Measurements from ENCODE around the gene ESRRB.

The ESRRB gene

GRCh38 chr14:76352639-76353281 is 23.2 kb upstream of the ESRRB start:
- no peak for DNase-seq (ENCODE audit: low read depth)

DNA sequence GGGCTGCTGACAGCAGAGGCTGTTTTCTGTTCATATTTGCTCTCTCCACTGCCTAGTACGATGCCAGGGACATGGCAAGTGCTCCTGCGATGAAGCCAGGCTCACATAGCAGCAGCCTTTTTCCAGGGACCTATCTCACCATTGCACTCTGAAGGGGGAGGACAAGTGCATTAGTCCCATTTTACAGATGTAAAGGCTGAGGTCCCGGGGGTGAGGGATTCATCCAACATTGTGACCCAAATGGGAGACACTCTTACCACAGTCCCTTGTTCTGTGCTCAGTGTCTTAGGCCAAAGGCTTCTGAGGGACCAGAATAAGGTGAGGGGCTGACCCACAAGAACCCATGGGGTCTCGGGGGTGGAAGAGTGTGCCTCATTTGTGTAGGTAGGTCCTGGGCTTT is 21.6 kb upstream of the ESRRB start:
- DNase-seq (ENCODE audit: low read depth): no peak

GRCh38 chr14:76355771-76356170 is 20.2 kb upstream of the ESRRB start:
- no peak for DNase-seq (ENCODE audit: low read depth)

GRCh38 chr14:76371066-76371465 is 4.9 kb upstream of the ESRRB start:
- DNase-seq (ENCODE audit: low read depth): no peak

GRCh38 chr14:76373456-76373855 is 2.5 kb upstream of the ESRRB start:
- DNase-seq (ENCODE audit: low read depth): no peak

GRCh38 chr14:76375484-76375883 is 453 bp upstream of the ESRRB start:
- no peak for DNase-seq (ENCODE audit: low read depth)

GRCh38 chr14:76376409-76376877 is 506 bp downstream of the ESRRB start:
- DNase-seq (ENCODE audit: low read depth): no peak

DNA sequence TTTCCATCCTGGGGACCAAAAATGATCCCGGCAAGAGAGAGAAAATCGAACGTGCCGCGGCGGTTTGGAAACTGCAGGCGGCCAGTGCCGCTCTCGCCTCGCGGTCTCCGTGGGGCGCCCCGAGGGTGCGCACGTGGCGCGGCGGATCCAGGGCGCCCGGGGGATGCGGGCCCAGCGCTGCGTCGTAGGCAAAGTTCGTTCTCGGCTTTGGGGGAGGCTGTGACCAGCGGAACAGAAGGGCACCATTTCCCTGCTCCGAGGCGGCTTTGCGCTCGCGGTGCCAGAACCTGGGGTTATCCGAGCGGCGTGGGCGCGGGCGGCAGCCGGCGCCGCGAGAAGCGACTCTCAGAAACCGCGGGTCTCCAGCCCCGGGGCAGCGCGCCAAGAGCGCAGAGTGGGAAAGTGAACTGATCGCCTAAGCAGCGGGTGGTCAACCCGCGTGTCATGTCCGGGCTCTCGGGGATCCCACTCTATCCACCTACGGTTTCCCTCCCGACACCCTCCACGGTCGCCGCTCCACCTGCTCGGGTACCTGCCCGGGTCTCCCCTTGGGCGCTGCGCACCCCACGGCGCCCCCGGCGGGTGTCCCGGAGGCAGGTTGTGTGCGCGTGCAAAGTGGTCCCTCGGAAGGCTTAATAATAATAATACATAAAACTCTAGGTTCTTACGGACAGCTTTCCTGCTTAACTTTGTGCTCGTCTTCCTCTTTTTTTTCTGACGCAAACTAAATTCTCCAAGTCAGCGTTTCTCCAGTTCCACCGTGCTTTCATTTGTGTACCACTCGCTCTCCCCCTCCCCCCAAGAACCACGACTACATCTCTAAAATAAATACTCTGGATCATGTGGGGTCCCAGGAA is 1.2 kb downstream of the ESRRB start:
- no peak for DNase-seq (ENCODE audit: low read depth)

DNA sequence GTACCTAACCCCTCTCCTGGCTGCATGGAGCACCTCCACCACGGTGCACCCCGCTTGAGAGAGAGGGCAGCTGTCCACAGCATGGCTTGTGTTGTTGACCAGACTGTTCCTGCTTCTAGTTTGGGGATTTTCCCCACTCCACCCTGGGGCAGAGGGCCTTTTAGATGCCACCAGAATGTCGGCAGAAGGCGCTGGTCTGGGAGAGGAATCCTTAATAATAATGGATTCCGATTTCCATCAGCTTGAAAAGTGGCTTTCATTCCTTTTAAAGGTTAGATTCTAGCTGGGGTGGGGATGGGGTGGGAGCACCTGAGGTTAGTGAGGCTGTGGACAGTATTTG is 1.8 kb downstream of the ESRRB start:
- no peak for DNase-seq (ENCODE audit: low read depth)

DNA sequence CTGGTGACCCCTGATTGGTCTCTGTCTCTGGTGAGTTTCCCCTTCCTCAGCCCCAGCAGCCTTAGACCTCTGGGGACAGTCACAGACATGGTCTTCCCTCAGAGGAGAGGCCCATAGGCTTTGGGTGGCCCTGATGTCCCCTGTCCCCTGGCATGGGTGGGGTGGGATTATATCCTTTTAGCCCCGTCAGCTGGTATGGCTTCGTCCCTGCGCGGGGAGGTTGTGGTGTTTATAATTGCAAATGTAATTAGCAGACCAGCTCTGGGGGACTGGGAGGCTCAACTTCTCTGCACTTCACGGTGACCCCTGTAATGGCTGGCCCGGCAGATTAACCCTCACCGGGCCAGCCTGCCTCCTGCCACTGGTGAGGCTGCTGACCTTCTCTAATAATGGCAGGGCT is 5.1 kb downstream of the ESRRB start:
- no peak for DNase-seq (ENCODE audit: low read depth)

DNA sequence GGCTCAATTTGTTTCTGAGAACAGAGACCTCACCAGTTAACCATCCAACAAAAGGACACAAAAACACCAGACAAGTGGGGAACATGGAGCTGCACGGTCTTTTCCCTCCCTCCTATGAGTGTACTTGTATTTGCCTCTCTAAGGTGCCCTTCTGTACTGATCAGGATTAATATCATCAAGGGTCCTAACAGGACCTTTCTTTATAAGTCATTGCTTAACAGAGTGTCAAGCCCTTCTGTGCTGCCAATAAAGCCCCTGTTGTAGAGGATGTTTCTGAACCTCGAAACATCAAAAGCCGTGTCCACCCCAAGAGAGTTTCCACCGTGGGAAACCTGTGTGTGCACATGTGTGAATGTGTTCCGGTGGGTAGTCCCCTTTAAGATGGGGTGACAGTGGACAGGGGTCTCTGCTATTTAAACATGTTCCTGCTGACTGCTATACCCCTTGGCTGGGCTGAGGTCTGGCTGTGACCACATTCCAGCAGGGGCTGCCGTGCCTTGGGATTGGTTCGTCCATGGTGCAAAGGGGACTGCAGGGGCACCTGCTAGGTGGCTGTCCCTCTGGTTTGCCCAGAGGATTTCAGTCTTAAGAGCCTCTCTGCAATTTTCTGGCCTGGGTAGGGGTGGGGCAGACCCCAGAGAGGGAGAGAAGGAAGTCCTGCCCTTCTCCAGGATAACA is 6.0 kb downstream of the ESRRB start:
- no peak for DNase-seq (ENCODE audit: low read depth)

- DNase-seq (ENCODE audit: low read depth): no peak
Measured at GRCh38 chr14:76382495-76382832, 6.5 kb downstream of the ESRRB start.

GRCh38 chr14:76385435-76385834 is 9.5 kb downstream of the ESRRB start:
- no peak for DNase-seq (ENCODE audit: low read depth)

DNA sequence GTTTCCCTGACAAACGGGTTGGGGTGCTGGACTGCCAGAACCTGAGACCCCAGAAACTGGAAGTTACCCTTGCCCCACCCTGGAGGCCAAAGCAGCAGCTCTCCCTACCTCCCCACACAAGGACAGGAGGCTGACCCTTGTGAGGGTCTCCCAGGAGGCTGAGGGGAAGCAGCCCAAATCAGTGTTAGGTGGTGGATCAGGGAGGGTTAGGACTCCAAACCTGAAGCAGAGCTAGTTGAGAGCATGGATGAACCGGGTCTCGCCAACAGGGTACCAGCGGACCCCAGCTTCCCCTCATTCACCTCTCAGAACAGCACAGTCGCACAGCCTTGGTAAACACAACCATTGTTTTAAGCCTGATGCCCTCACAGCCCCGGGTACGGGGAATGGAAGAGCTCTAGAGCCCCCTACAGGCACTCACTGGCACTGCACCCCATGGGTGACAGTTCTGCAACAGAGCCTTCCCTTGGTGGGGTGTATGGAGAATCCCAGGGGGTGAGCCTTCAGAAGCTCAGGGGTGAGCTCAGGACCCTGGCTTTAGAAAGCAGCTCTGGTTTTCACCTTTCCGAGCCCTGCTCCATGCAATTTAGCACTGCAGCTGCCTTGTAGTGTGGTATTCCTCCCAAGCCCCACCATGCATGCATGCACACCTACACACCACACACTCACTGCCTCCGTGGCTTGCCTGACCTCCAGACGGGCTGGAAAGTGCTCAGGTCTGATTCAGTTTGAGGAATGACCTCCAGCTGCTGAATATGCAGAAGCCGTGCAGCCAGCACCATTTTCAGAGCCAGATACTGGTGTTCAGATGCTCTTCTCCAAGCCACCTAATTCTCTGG is 11.2 kb downstream of the ESRRB start:
- DNase-seq (ENCODE audit: low read depth): peak; percentile 14

GRCh38 chr14:76389841-76390240 is 13.9 kb downstream of the ESRRB start:
- DNase-seq (ENCODE audit: low read depth): no peak

GRCh38 chr14:76390621-76391020 is 14.7 kb downstream of the ESRRB start:
- no peak for DNase-seq (ENCODE audit: low read depth)

- DNase-seq (ENCODE audit: low read depth): no peak
Measured at GRCh38 chr14:76391981-76392690, 16.2 kb downstream of the ESRRB start.

DNA sequence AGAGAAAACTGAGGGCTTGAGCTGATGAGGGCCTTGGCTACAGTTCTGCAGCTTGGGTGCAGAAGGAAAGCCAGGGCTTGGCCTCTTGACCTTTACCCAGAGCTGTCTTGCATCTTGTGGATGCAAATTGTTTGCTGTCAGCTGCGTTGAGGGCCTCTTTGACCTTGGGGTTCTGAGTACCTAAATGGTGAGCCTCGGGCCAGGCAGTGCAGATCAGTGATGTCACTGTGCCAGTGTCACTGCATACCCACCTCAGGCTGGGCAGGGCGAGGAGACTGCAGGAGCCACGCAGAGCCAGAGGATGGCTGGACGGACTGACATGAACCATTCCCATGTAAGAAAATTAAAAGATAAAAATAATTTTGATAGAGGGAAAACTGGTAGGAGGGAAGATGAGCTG is 18.6 kb downstream of the ESRRB start:
- DNase-seq (ENCODE audit: low read depth): no peak

DNA sequence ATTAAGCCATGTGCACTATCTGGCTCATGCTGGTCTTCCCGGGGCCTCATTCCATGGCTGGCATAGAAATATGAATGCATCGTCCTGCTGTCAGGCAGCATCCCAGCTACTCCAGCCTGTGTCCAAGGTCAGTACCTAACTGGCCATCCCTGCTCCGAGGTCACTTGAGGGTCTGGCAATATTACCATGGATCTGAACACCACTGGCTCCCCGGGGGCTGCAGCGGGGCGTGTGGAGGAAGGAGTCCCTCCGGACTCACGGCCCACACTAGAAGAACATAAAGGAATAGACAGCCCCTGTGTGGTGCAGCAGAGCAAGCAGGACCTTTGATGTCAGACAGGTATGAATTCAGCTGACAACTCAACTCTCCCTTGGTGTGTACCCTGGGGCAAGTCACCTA is 19.2 kb downstream of the ESRRB start:
- no peak for DNase-seq (ENCODE audit: low read depth)

- no peak for DNase-seq (ENCODE audit: low read depth)
Measured at GRCh38 chr14:76396714-76397187, 20.8 kb downstream of the ESRRB start.

GRCh38 chr14:76405627-76406026 is 29.7 kb downstream of the ESRRB start:
- DNase-seq (ENCODE audit: low read depth): no peak
